ENCODE measurements around the gene CACNG7.

CACNG7 gene

DNA sequence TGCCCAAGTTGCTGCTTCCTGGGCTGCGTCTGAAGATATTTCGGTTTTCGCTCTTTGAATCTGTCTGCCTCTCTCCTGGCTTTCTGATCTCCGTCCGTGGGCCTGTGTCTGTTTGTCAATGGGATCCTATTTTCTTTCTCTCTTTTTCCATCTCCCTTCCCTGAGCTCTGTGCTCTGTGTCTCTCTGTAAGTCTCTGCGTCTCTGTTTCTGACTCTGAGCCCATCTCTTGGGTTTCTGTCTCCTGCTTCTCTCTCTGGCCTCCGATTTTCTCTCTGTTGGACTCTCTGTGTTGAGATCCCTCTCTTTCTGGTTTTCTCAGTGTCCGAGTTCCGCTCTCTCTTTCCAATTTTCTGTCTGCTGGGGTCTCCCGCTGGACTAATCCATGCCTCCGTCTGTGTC is 25.3 kb upstream of the CACNG7 start:
- TF ChIP-seq, protein P1, sequence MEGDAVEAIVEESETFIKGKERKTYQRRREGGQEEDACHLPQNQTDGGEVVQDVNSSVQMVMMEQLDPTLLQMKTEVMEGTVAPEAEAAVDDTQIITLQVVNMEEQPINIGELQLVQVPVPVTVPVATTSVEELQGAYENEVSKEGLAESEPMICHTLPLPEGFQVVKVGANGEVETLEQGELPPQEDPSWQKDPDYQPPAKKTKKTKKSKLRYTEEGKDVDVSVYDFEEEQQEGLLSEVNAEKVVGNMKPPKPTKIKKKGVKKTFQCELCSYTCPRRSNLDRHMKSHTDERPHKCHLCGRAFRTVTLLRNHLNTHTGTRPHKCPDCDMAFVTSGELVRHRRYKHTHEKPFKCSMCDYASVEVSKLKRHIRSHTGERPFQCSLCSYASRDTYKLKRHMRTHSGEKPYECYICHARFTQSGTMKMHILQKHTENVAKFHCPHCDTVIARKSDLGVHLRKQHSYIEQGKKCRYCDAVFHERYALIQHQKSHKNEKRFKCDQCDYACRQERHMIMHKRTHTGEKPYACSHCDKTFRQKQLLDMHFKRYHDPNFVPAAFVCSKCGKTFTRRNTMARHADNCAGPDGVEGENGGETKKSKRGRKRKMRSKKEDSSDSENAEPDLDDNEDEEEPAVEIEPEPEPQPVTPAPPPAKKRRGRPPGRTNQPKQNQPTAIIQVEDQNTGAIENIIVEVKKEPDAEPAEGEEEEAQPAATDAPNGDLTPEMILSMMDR (IDR thresholded peaks at IDR 0.05; ENCODE audit: low read depth, low read length, missing control alignments) = no peak
- DNase-seq (ENCODE audit: low read depth) = no peak
- no peak overlapping the region for H3K4me3 ChIP-seq (ENCODE audit: low read depth, low read length)

DNA sequence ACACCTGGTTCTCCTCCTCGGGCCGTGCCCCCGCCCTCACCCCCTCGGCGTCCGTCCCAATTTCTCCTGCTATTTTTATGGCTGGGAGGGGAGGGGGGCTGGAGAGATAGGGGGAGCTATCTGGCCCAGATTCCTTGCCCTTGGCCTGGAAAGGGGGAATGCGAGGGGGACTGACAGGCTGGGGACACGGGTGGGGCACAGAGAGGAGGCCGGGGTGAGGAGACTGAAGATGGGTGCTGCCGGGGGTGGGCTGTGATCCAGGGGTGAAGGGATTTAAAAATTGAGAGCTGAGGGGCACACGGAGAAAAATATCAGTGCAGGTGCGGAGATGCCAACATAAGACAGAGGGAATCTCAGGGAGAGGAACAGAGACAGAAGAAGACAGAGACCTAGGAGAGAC is 24.8 kb upstream of the CACNG7 start:
- H3K4me3 ChIP-seq (ENCODE audit: low read depth, low read length) = no peak overlapping the region
- no peak for DNase-seq (ENCODE audit: low read depth)
- TF ChIP-seq, protein P1 (IDR thresholded peaks at IDR 0.05; ENCODE audit: low read depth, low read length, missing control alignments) = no peak

DNA sequence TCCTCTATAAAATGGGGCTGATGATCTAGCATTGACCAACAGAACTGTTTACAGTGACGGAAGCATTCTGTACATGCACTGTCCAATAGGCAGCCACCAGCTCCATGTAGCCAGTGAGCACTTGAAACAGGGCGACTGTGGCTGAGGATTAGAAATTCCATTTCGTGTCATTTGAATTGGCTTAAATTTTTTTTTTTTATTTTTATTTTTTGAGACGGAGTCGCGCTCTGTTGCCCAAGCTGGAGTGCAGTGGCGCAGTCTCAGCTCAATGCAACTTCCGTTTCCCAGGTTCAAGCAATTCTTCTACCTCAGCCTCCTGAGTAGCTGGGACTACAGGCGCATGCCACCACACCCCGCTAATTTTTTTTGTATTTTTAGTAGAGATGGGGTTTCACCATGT is 24.0 kb upstream of the CACNG7 start:
- no peak for DNase-seq (ENCODE audit: low read depth)
- TF ChIP-seq, protein P1 (IDR thresholded peaks at IDR 0.05; ENCODE audit: low read depth, low read length, missing control alignments) = no peak
- no peak overlapping the region for H3K4me3 ChIP-seq (ENCODE audit: low read depth, low read length)

DNA sequence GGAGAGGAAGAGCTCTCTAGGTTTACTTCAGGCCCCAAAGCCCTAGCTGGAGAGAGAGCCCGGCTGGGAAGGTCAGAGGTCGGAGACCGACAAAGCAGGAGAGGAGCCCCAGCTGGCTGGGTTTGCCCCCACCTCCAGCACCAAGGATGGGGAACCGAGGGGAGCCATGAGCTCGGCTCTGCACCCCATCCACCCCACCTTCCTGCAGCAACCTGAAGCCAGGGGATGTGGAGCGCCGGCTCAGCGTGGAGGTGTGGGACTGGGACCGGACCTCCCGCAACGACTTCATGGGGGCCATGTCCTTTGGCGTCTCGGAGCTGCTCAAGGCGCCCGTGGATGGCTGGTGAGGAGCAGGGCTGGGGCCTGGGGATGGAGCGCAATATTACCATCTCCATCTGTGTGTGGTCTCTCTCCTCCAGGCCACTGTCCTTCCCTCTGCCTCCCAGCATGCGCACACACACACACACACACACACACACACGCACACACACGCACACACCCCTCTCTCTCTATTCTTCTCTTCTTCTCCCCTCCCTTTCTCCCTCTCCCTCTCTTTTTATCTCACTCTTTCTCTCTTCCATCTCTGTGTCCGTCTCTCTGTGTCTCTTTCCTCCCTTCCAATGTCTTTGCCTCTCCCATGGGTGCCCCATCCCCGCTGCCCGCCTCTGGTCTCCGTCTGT is 16.6 kb upstream of the CACNG7 start:
- H3K4me3 ChIP-seq (ENCODE audit: low read depth, low read length) = no peak overlapping the region
- DNase-seq (ENCODE audit: low read depth) = no peak
- TF ChIP-seq, protein P1 (IDR thresholded peaks at IDR 0.05; ENCODE audit: low read depth, low read length, missing control alignments) = no peak

DNA sequence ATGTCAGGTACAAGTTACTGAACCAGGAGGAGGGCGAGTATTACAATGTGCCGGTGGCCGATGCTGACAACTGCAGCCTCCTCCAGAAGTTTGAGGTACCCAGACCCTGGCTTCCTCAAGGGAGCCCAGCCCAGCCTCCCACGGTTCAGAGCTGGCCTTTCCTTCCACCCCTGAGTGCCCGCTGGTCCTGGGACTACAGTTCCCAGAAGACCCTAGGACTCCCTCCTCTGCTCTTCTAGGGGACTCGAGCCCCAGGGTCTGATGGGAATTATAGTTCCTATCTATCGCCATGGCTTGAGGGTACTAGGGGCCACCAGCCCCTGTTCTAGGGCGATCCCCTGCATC is 16.1 kb upstream of the CACNG7 start:
- H3K4me3 ChIP-seq (ENCODE audit: low read depth, low read length) = no peak overlapping the region
- TF ChIP-seq, protein P1 (IDR thresholded peaks at IDR 0.05; ENCODE audit: low read depth, low read length, missing control alignments) = no peak
- no peak for DNase-seq (ENCODE audit: low read depth)

DNA sequence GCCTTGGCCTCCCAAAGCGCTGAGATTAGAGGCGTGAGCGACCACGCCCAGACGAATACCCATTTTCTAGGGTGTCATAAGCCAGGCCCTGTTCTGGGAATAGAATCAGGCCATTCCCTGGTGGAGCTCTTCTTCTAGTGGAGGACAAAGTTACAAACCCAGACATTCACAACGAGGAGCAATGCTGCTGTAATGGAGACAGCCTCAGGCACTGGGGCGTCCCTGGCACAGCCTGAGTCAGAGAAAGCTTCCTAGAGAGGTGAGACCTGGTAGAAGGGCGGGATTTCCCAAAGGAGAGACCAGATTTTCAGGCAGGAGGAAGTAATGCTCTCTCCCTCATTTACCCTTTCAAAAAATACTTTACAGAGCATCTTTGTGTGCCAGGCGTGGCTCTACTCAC is 14.4 kb upstream of the CACNG7 start:
- no peak overlapping the region for H3K4me3 ChIP-seq (ENCODE audit: low read depth, low read length)
- DNase-seq (ENCODE audit: low read depth) = no peak
- TF ChIP-seq, protein P1 (IDR thresholded peaks at IDR 0.05; ENCODE audit: low read depth, low read length, missing control alignments) = no peak

DNA sequence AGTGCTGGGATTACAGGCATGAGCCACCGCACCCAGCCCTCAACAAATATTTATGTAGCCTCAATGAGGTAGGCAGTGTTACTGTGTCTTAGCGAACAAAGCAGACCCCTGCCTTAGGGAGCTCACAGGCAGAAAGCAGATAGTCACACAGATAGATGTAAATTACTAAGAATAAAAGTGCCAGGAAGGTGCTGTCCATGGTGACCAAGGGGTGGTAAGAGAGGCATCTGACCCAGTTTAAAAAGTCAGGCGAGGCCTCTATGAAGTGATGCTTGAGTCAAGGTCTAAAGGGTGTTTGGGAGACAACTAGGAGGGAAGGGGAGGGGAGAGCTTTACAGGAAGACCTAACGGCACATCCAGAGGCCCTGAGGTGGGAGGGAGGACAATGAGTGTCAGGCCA is 12.4 kb upstream of the CACNG7 start:
- no peak for DNase-seq (ENCODE audit: low read depth)
- TF ChIP-seq, protein P1 (IDR thresholded peaks at IDR 0.05; ENCODE audit: low read depth, low read length, missing control alignments) = no peak
- H3K4me3 ChIP-seq (ENCODE audit: low read depth, low read length) = no peak overlapping the region

Data from GM12864 (cell line).